Gastrocnemius medialis (tissue), 4 donors: ENCODE data around the gene KLHL35.

Experiments used
- CTCF ChIP-seq, 5 experiments: fragments of 450-650 bp in 3 of 5; fragments of 200-600 bp in 2 of 5; sonication (generic) in 2 of 5; IDR thresholded peaks in 4 of 5; conservative IDR thresholded peaks in 1 of 5; 1 replicate in 4 of 5; 2 replicates in 1 of 5; pipeline ENCODE4 v1.5.1; 2016 to 2019; ENCODE audit warnings: antibody characterized with exemption in 5 of 5, mild to moderate bottlenecking in 3 of 5, moderate library complexity in 3 of 5
- POLR2A ChIP-seq, 2 donors: fragments of 450-650 bp; IDR thresholded peaks; one replicate each; pipeline ENCODE4 v1.6.1; 2017; ENCODE audit warnings: antibody characterized with exemption in 2 of 2, mild to moderate bottlenecking in 2 of 2, moderate library complexity in 2 of 2

- TF ChIP-seq POLR2A (IDR thresholded peaks at IDR 0.05) (no peak), CTCF (IDR thresholded peaks at IDR 0.05 in 4 of 5, conservative IDR thresholded peaks at IDR 0.05 in 1 of 5) (no peak)
Observed at GRCh38 chr11:75481223-75481921, 48.4 kb upstream of the KLHL35 start.
